NB4 (cell line): ENCODE measurements around the gene PPFIA4.

Source experiments
- DNase-seq: peaks from one replicate; pipeline ENCODE4 v3.0.0; 2010; ENCODE audit warnings: low read depth
- H3K4me3 ChIP-seq: one replicate; pipeline ENCODE4 v1.5.1; 2011; ENCODE audit warnings: mild to moderate bottlenecking, low read depth, low read length, moderate library complexity
- CTCF ChIP-seq: IDR thresholded peaks from one replicate; pipeline ENCODE4 v1.5.1; 2012; ENCODE audit warnings: low read depth, low read length
- MAX ChIP-seq: IDR thresholded peaks from 2 replicates; pipeline ENCODE4 v1.6.1; 2011; ENCODE audit warnings: low read depth, low read length
- MYC ChIP-seq: IDR thresholded peaks from 2 replicates; pipeline ENCODE4 v1.6.1; 2011; ENCODE audit warnings: low read depth, low read length
- POLR2A ChIP-seq: IDR thresholded peaks from 2 replicates; pipeline ENCODE4 v1.6.1; 2011; ENCODE audit warnings: mild to moderate bottlenecking; ENCODE audit not compliant: insufficient read length; ENCODE audit errors: extremely low read depth

The PPFIA4 gene

GRCh38 chr1:203089001-203089650 lies 62.8 kb downstream of the PPFIA4 start:
- TF ChIP-seq POLR2A (no peak), MAX (no peak), MYC (no peak), CTCF (no peak)
- DNase-seq: no peak
- no peak overlapping the region for H3K4me3 ChIP-seq

GRCh38 chr1:203089651-203090045 lies 63.4 kb downstream of the PPFIA4 start:
- no peak overlapping the region for H3K4me3 ChIP-seq
- no peak for TF ChIP-seq MYC
- TF ChIP-seq POLR2A: no peak
- TF ChIP-seq CTCF: no peak
- TF ChIP-seq MAX: no peak
- no peak for DNase-seq

- TF ChIP-seq MYC (no peak), CTCF (no peak), POLR2A (no peak), MAX (no peak)
Observed at GRCh38 chr1:203090421-203091198, 64.3 kb downstream of the PPFIA4 start.

GRCh38 chr1:203091199-203091477 lies 64.8 kb downstream of the PPFIA4 start:
- TF ChIP-seq MAX: no peak
- TF ChIP-seq MYC: no peak
- no peak for TF ChIP-seq CTCF
- TF ChIP-seq POLR2A: no peak
- no peak overlapping the region for H3K4me3 ChIP-seq
- DNase-seq: no peak

More at GRCh38 chr1:203090421-203091198, 64.3 kb downstream of the PPFIA4 start:
- DNase-seq: no peak
- H3K4me3 ChIP-seq: no peak overlapping the region

GRCh38 chr1:203091761-203092330 lies 65.6 kb downstream of the PPFIA4 start:
- DNase-seq: no peak
- no peak for TF ChIP-seq MAX
- no peak for TF ChIP-seq POLR2A
- no peak for TF ChIP-seq MYC
- no peak for TF ChIP-seq CTCF
- H3K4me3 ChIP-seq: no peak overlapping the region
